Ovary (tissue), 10 donors: ENCODE measurements around the gene CCS. TPM values are rescaled to one million over a fixed set of nuclear protein-coding genes. Genes with fewer than 3 reads are reported as not detected.
"Not testable (repeated sequence)": the region's sequence is repeated elsewhere in the genome, so short reads cannot be mapped to it uniquely, and the experiment has no call there.

Source experiments
- DNase-seq, 5 donors: peaks; one replicate each; pipeline ENCODE4 v3.0.0-alpha.2; 2019 to 2020
- H3K27ac ChIP-seq, 2 donors: fragments of 200-600 bp; one replicate each; pipeline versions ENCODE4 v1.5.1 to v1.8.0; 2019 to 2022
- H3K27me3 ChIP-seq: fragments of 200-600 bp; one replicate; pipeline ENCODE4 v1.8.0; 2022
- H3K36me3 ChIP-seq: fragments of 200-600 bp; sonication (generic); one replicate; pipeline ENCODE4 v1.5.1; 2019
- H3K4me1 ChIP-seq: one replicate; pipeline ENCODE4 v1.8.1; 2013; ENCODE audit warnings: mild to moderate bottlenecking, moderate library complexity; ENCODE audit not compliant: insufficient read depth
- H3K4me3 ChIP-seq: fragments of 200-600 bp; sonication (generic); one replicate; pipeline ENCODE4 v1.5.1; 2017
- H3K9me3 ChIP-seq, 2 donors: fragments of 200-600 bp in 1 of 2; sonication (generic) in 1 of 2; one replicate each; pipeline versions ENCODE4 v1.5.1 to v1.8.1; 2013 to 2019; ENCODE audit warnings: mild to moderate bottlenecking in 1 of 2, moderate library complexity in 1 of 2
- EP300 ChIP-seq: sonication (generic); formaldehyde crosslinking; IDR thresholded peaks from one replicate; pipeline ENCODE4 v1.6.1; 2017; ENCODE audit warnings: antibody characterized with exemption
- POLR2A ChIP-seq: fragments of 450-650 bp; IDR thresholded peaks from one replicate; pipeline ENCODE4 v1.6.1; 2017; ENCODE audit warnings: antibody characterized with exemption, mild to moderate bottlenecking, moderate library complexity
- WGBS, 3 donors: extraction: QIAGEN DNeasy Blood & Tissue Kit in 1 of 3; methylation state at CpG; one replicate each; pipeline versions ENCODE4 v1.1.5 to v1.1.7; 2013 to 2017; 5-methylcytosine and 5-hydroxymethylcytosine counted together
- intact Hi-C, 4 donors: fragments of 100-400 bp; cut with DNase I; formaldehyde crosslinking; loops; one replicate each; pipeline versions ENCODE4 v1.11.0 to v1.15.1; 2022 to 2023
- long read RNA-seq, 3 donors: library from polyadenylated mRNA in 2 of 3; unstranded in 2 of 3; transcript quantifications; one replicate each; pipeline ENCODE4 v2.0.0 and lab custom pipeline, GENCODE V29; 2021 to 2026
- polyA plus RNA-seq, 2 donors: library from polyadenylated mRNA; stranded (reverse); fragments of 200-250 nt in 1 of 2; fragments of 350-450 nt in 1 of 2; fragmentation: Illumina TruSeq in 1 of 2; extraction: RNeasy Lipid Tissue Mini Kit (QIAGEN cat#74804) in 1 of 2; gene quantifications; one replicate each; pipeline ENCODE4 v1.2.3, GENCODE V29; 2013 to 2014
- total RNA-seq, 7 donors: library from RNA; depleted of rRNA in 2 of 7; stranded (reverse); fragments of >200 nt in 2 of 7; fragmentation: NEBNext Ultra II Directional in 3 of 7; extraction: Animal tissue kit (Norgen Biotek cat#: 25700) in 3 of 7; gene quantifications; one replicate each; pipeline versions ENCODE4 v1.1.0 to v1.2.4, GENCODE V29; 2016 to 2023
- TF ChIP-seq, protein P1 (sequence below), 3 donors: fragments of 450-650 bp in 2 of 3; fragments of 200-600 bp in 1 of 3; IDR thresholded peaks; one replicate each; pipeline versions ENCODE4 v1.5.1 to v1.8.0; 2016 to 2022; ENCODE audit warnings: antibody characterized with exemption in 3 of 3, mild to moderate bottlenecking in 1 of 3
- donor health status: DM: no; HTN: no; CAD: no; lungs with moderate emphysema.
- donor health status: DM: no; HTN: no; CAD: no.
- donor health status: Bipolar disorder and iron deficiency.
- donor health status: DM: yes; HTN: yes; CAD: no.
- donor health status: DM: no; HTN: no; CAD: no.
- donor health status: DM: yes; HTN: yes; CAD: no.

CCS gene
- total RNA-seq (10 to 100 TPM; 27.7 to 53.1 (median 49.1) TPM), polyA plus RNA-seq (10 to 100 TPM; 15.7 to 55.0 TPM)
- long read RNA-seq, donor 1, transcript CCS-205 (7 exons, 1,196 nt), result minor isoform, 15 of 114 reads
- long read RNA-seq, donor 1, transcript CCS-208 (8 exons, 1,430 nt), result major isoform, 67 of 114 reads
- long read RNA-seq, donor 1, partial matches to known transcripts, result 7 of 114 reads
- long read RNA-seq, donor 1, other reads (novel, unspliced or antisense), result 22 of 114 reads
- long read RNA-seq, donor 2, transcript CCS-205 (7 exons, 1,196 nt), result minor isoform, 8 of 30 reads
- long read RNA-seq, donor 2, transcript CCS-208 (8 exons, 1,430 nt), result major isoform, 11 of 30 reads
- long read RNA-seq, donor 2, partial matches to known transcripts, result 7 of 30 reads
- long read RNA-seq, donor 2, other reads (novel, unspliced or antisense), result 0 of 30 reads
- long read RNA-seq, donor 3, transcript CCS-208 (8 exons, 1,430 nt), result major isoform, 24 of 55 reads
- long read RNA-seq, donor 3, partial matches to known transcripts, result 16 of 55 reads
- long read RNA-seq, donor 3, other reads (novel, unspliced or antisense), result 10 of 55 reads

DNA sequence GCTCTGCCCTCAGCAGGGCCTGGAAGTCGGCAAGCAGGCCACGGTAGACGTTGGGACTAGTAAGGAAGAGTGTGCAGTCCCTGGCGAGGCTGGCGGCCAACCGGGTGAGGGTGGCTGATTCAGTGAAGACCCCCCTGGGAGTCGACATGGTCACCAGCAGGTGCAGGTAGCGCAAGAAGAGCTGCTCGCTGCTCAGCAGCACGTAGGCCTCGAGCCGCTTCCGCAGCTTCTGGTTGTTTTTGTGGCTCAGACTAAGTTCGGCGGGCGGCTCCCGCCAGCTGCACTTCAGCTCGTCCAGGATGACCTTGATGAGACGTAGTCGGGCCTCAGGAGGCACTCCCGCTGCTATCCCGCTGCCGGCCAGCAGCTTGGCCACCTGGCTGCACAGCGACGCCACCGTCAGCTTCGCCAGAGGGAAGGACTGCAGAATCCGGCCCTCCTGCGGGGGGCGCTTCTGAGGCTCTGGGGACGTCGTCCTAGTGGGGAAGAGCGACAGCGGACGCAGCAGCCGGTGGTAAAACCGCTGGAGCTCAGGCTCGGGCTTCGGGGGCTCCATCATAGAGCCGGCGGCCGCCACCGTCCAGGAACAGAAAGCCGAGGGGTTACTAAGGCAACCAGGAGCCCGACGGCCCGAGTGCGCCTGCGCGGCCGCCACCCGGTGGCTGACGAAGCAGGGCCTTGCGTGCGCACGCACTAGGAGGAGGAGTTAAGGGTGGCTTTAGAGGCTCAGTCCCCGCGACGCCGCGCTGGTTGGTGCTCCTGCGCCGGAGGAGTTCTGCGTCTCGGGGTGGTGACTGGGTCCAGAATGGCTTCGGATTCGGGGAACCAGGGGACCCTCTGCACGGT lies at the start of gene CCS, which contains the start of gene CCDC87:
Gene CCS, plus strand, starts transcription at position 729 of the 846 bp plus-strand sequence. Its CDS starts 77 bp downstream, at position 806.
Gene CCDC87, minus strand, starts transcription at position 607 of the 846 bp plus-strand sequence. Its CDS starts 48 bp downstream, at position 559.
- 10 to 16% (median 11%) methylated on average over 59 to 68 of the region's 68 CpGs for WGBS, 3 donors
- Histone ChIP-seq H3K4me1 (peaks cover 14% of the 10 kb centered on the region), H3K27ac (peak within 1 kb of the TSS; percentile 45 to 82), H3K36me3 (no peaks in the 10 kb centered on the region), H3K27me3 (no peaks in the 10 kb centered on the region), H3K9me3 (no peaks in the 10 kb centered on the region), H3K4me3 (peak within 1 kb of the TSS; percentile 63)
- peak; percentile 98 to 99 (median 99) for DNase-seq
- no peak for TF ChIP-seq EP300
- TF ChIP-seq, protein P1, sequence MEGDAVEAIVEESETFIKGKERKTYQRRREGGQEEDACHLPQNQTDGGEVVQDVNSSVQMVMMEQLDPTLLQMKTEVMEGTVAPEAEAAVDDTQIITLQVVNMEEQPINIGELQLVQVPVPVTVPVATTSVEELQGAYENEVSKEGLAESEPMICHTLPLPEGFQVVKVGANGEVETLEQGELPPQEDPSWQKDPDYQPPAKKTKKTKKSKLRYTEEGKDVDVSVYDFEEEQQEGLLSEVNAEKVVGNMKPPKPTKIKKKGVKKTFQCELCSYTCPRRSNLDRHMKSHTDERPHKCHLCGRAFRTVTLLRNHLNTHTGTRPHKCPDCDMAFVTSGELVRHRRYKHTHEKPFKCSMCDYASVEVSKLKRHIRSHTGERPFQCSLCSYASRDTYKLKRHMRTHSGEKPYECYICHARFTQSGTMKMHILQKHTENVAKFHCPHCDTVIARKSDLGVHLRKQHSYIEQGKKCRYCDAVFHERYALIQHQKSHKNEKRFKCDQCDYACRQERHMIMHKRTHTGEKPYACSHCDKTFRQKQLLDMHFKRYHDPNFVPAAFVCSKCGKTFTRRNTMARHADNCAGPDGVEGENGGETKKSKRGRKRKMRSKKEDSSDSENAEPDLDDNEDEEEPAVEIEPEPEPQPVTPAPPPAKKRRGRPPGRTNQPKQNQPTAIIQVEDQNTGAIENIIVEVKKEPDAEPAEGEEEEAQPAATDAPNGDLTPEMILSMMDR (IDR thresholded peaks at IDR 0.05), result peak; percentile 29 to 84 (median 79)
- TF ChIP-seq POLR2A, result peak; percentile 96
- intact Hi-C loops, result loop anchor here in 2 of 4 donors (1.0 to 10.0 kb wide), 2 partner anchors 21 to 82 kb away; partner anchors contain the start of gene RBM4B (in 1 of the 2)

DNA sequence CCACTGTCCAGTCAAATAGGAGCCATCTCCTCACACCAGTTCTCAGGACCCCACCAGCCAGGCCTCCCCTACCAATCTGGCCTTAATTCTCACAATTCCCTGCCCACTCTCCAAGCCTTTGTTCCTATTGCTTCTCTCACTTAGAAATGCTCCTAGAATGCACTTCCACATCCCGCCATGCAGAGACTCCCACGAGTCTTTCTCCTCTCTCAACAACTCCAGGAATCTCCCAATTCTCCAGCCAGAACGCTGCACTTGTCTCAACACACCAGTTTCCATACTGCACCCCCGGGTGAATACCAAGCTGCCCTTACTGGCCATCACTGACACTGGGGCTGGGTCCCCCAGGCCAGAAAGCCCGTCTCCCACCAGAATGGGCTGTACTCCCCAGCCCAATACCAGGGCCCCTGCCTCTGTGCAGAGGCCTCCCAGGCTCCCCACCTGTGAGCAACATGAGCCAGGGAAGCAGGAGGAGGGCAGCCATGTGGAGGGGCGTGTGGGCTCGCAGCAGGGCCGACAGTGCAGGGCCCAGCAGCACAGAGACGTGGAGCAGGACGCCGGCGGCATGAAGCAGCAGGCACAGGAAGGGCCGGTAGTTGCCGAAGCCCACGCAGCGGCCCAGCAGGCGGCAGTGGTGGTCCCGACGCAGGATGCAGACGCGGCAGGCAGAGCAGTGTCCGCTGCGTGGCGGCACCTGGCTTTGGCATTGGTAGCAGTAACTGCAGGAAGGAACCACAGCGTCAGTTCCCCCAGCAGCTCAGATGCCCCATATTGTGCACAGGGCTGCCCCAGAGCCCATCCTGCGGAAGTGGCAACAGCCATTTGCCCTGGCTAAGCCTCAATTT lies 49.5 kb upstream of the CCS start:
- Histone ChIP-seq H3K36me3 (no peaks in the 10 kb centered on the region), H3K4me1 (peaks cover 2% of the 10 kb centered on the region), H3K27me3 (no peaks in the 10 kb centered on the region), H3K27ac (no peak overlapping the region), H3K4me3 (no peak overlapping the region), H3K9me3 (no peaks in the 10 kb centered on the region)
- 7 to 42% (median 8%) methylated on average over 19 to 26 of the region's 26 CpGs for WGBS, 3 donors
- intact Hi-C loops, result no loop called here
- TF ChIP-seq EP300 (no peak), POLR2A (no peak)
- TF ChIP-seq, protein P1 (IDR thresholded peaks at IDR 0.05), result peak in 2 of 3 donors; percentile 25 to 38
- peak; percentile 48 to 77 (median 67) for DNase-seq

DNA sequence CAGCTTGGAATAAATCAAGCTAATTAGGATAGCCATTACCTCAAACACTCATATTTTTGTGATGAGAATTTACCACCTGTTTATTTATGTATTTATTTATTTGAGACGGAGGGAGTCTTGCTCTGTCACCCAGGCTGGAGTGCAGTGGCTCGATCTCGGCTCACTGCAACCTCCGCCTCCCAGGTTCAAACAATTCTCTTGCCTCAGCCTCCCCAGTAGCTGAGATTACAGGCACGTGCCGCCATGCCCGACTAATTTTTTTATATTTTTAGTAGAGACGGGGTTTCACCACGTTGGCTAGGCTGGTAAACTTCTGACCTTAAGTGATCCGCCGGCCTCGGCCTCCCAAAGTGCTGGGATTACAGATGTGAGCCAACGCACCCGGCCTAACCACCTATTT lies 48.0 kb upstream of the CCS start:
- intact Hi-C loops, H3K9me3 ChIP-seq, H3K27me3 ChIP-seq, H3K27ac ChIP-seq, DNase-seq, H3K36me3 ChIP-seq, H3K4me1 ChIP-seq: not testable (repeated sequence)
- 54 to 72% (median 71%) methylated on average over 14 of the region's 14 CpGs for WGBS, 3 donors
- H3K4me3 ChIP-seq, result peak overlapping the region; percentile 86

DNA sequence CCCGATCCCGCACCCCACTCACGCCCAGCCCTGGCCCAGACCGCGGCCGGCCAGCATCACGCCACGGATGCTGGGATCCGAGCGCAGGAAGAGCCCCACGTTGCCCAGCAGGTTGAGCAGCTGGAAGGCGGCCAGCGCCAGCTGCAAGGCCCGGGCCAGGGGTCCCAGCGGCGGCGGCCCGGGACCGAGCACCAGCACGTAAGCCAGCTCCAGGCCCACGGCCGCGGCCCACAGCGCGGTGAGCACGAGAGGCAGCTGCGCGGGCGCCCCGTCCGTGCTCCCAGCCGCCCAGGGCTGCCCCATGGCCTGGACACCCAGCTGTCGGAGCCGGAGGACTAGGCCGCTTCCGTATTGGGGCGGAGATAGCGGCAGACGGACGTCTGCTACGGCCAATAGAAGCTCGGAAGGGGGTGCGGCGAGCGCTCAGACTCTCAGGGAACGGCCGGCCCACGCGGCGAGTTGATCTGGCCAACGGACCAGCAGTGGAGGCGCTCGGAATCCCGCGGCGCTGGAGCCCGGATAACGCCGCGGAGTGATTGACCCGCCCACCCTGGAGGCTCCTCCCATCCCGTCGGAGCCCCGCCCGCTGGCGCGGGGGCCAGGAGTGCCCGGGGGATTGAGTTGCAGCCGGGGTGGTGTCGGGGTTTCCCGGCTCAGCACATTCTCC lies 47.2 kb upstream of the CCS start, which contains the start of gene ZDHHC24:
Gene ZDHHC24, minus strand, starts transcription at position 348 of the 667 bp plus-strand sequence. Its CDS starts 45 bp downstream, at position 303.
- H3K4me1 ChIP-seq, result peaks cover 2% of the 10 kb centered on the region
- 0 to 1% (median 0%) methylated on average over 41 to 71 of the region's 71 CpGs for WGBS, 3 donors

More for the DNA sequence above, 47.2 kb upstream of the CCS start, which contains the start of gene ZDHHC24:
- Histone ChIP-seq H3K27me3 (no peaks in the 10 kb centered on the region), H3K4me3 (peak within 1 kb of the TSS; percentile 86), H3K27ac (no peak within 1 kb of the TSS), H3K9me3 (no peaks in the 10 kb centered on the region), H3K36me3 (no peaks in the 10 kb centered on the region)
- intact Hi-C loops, result no loop called here
- DNase-seq, result peak; percentile 96 to 99 (median 97)
- TF ChIP-seq, protein P1 (IDR thresholded peaks at IDR 0.05), result no peak
- TF ChIP-seq POLR2A, result no peak
- TF ChIP-seq EP300, result no peak
